Karpas-422 (cell line): ENCODE results near the gene PRRX1. TPM values are rescaled to one million over a fixed set of nuclear protein-coding genes. Genes with fewer than 3 reads are reported as not detected.

Source experiments
- DNase-seq: peaks from one replicate; pipeline ENCODE4 v3.0.0-alpha.2; 2015
- H2AFZ ChIP-seq: fragments of 200-600 bp; sonication (generic); 2 replicates; pipeline ENCODE4 v1.6.1; 2014; ENCODE audit warnings: antibody characterized with exemption, low read length, mixed read lengths
- H3K27ac ChIP-seq: fragments of 200-600 bp; sonication (generic); 2 replicates; pipeline ENCODE4 v1.5.1; 2014; ENCODE audit warnings: mild to moderate bottlenecking, low read length, moderate library complexity
- H3K27me3 ChIP-seq: fragments of 200-600 bp; sonication (generic); 2 replicates; pipeline ENCODE4 v1.6.1; 2014; ENCODE audit warnings: low read length, mixed read lengths
- H3K36me3 ChIP-seq: fragments of 200-600 bp; sonication (generic); 2 replicates; pipeline ENCODE4 v1.6.1; 2014; ENCODE audit warnings: low read length, mixed read lengths; ENCODE audit not compliant: insufficient read depth
- H3K4me1 ChIP-seq: fragments of 200-600 bp; sonication (generic); 2 replicates; pipeline ENCODE4 v1.6.1; 2014; ENCODE audit warnings: mild to moderate bottlenecking, low read length, mixed read lengths
- H3K4me2 ChIP-seq: fragments of 200-600 bp; sonication (generic); 2 replicates; pipeline ENCODE4 v1.6.1; 2014; ENCODE audit warnings: low read length, low read depth, mild to moderate bottlenecking; ENCODE audit not compliant: poor library complexity, severe bottlenecking
- H3K4me3 ChIP-seq: fragments of 200-600 bp; sonication (generic); 2 replicates; pipeline ENCODE4 v1.5.1; 2014; ENCODE audit warnings: mild to moderate bottlenecking, antibody characterized with exemption, low read length, mixed read lengths
- H3K79me2 ChIP-seq: fragments of 200-600 bp; sonication (generic); 2 replicates; pipeline ENCODE4 v1.6.1; 2014; ENCODE audit warnings: mild to moderate bottlenecking, low read length, mixed read lengths
- H3K9ac ChIP-seq: fragments of 200-600 bp; sonication (generic); 2 replicates; pipeline ENCODE4 v1.6.0; 2014; ENCODE audit warnings: low read length
- H3K9me2 ChIP-seq: fragments of 200-600 bp; sonication (generic), shearing (Covaris generic); replicated peaks from 2 replicates; pipeline ENCODE4 v1.6.0; 2014; ENCODE audit warnings: mild to moderate bottlenecking, low read length, moderate library complexity; ENCODE audit not compliant: insufficient read depth
- H3K9me3 ChIP-seq: fragments of 300-700, 200-600 bp; sonication (generic); 2 replicates; pipeline ENCODE4 v1.6.1; 2014; ENCODE audit warnings: low read length, mixed read lengths
- H4K20me1 ChIP-seq: fragments of 200-600 bp; sonication (generic); 2 replicates; pipeline ENCODE4 v1.6.1; 2014; ENCODE audit warnings: mild to moderate bottlenecking, antibody characterized with exemption, low read length, low read depth; ENCODE audit not compliant: insufficient read depth
- total RNA-seq: library from RNA; depleted of rRNA; stranded (reverse); fragments of >200 nt; shearing (Covaris generic); gene quantifications from 2 replicates; pipeline ENCODE4 v1.2.3, GENCODE V29; 2014; ENCODE audit warnings: low replicate concordance

PRRX1 gene
- total RNA-seq, 1 experiment from 2014 or later: not detected

DNA sequence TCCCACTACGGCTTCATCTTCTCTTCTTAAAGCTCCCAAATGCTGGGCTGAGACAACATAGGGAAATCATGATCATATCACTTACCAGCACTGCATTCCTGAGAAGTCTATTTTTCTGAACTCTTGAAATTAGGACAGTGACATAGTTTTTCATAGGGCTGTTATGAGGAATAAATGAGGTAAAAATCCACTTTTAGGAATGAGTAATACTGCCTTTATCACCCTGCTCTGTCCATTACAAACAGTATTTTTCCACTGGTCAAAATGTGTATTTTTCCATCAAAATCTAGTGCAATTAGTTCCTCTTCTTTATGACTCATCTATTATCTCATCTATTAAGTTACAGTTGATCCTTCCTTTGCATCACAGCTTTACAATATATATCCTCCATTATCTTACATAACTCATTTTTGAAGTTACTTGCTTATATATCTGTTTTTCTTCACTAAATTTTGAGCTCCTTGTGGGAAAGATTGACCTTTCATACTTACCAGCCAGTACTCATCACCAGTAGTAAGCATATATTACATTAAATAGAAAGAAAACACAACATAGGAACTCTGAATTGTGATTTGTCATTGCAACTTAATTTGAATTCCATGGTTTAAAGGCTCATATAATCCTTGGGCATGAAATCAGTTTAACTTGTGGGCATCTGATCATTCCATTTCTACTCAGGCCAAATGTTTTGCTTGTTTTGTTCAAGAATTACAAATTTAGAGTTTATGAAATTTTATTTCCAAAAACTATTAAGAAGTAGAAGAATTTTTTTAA lies 37.1 kb downstream of the PRRX1 start:
- Histone ChIP-seq H3K27me3 (0 out of 2 replicates have a peak, but pooled peaks cover 1% of the 10 kb centered on the region), H4K20me1 (no peaks in the 10 kb centered on the region), H3K79me2 (no peaks in the 10 kb centered on the region), H3K9me3 (no peaks in the 10 kb centered on the region), H3K4me2 (no peak overlapping the region), H3K9ac (no peak overlapping the region), H3K9me2 (no peaks in the 10 kb centered on the region), H2AFZ (no peak overlapping the region), H3K27ac (no peak overlapping the region), H3K36me3 (no peaks in the 10 kb centered on the region), H3K4me3 (no peak overlapping the region), H3K4me1 (no peaks in the 10 kb centered on the region)
- DNase-seq: no peak

DNA sequence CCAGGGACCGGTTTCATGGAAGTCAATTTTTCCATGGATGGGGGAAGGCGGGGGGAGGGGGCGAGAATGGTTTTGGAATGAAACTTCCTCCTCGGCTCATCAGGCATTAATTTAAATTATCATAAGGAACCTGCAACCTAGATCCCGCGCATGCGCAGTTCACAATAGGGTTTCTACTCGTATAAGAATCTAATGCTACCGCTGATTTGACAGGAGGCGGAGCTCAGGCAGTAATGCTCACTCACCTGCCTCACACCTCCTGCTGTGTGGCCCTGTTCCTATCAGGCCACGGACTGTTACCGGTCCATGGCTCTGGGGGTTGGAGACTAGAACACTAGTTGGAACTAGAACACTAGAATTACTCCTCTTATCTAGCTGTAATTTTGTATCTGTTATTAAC lies 38.0 kb downstream of the PRRX1 start:
- H3K79me2 ChIP-seq: no peaks in the 10 kb centered on the region

DNA sequence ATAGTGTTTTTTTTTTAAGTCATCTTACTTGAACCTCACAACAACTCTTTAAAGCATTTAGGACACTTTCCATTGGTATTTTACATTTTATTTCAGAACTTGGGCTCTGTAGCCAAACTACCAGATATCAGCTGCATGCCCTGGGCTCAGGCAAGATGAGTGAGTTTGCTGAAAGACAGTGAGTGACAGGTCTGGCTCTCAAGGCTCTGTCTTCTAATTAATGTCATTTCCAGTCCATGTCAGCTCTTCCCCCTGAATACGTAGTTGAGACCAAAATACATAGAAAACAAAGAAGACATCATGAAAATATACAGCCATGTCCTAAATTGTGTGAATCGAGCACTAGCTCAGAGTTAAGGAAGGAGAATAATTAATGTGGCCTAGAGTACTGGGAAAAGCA lies 39.7 kb downstream of the PRRX1 start:
- Histone ChIP-seq H3K9ac (no peak overlapping the region), H3K36me3 (no peaks in the 10 kb centered on the region), H4K20me1 (no peaks in the 10 kb centered on the region), H2AFZ (no peak overlapping the region), H3K27ac (no peak overlapping the region), H3K9me3 (no peaks in the 10 kb centered on the region), H3K27me3 (no peaks in the 10 kb centered on the region), H3K79me2 (no peaks in the 10 kb centered on the region), H3K4me3 (no peak overlapping the region), H3K4me2 (no peak overlapping the region), H3K4me1 (no peaks in the 10 kb centered on the region), H3K9me2 (no peaks in the 10 kb centered on the region)
- DNase-seq: no peak

More for the DNA sequence above, 38.0 kb downstream of the PRRX1 start:
- H3K4me3 ChIP-seq: no peak overlapping the region
- no peaks in the 10 kb centered on the region for H3K27me3 ChIP-seq
- H3K4me1 ChIP-seq: no peaks in the 10 kb centered on the region
- no peak overlapping the region for H3K4me2 ChIP-seq
- no peaks in the 10 kb centered on the region for H3K9me2 ChIP-seq
- no peak overlapping the region for H2AFZ ChIP-seq
- no peak overlapping the region for H3K9ac ChIP-seq
- H3K27ac ChIP-seq: no peak overlapping the region
- H3K9me3 ChIP-seq: no peaks in the 10 kb centered on the region
- DNase-seq: no peak
- H4K20me1 ChIP-seq: no peaks in the 10 kb centered on the region
- no peaks in the 10 kb centered on the region for H3K36me3 ChIP-seq

DNA sequence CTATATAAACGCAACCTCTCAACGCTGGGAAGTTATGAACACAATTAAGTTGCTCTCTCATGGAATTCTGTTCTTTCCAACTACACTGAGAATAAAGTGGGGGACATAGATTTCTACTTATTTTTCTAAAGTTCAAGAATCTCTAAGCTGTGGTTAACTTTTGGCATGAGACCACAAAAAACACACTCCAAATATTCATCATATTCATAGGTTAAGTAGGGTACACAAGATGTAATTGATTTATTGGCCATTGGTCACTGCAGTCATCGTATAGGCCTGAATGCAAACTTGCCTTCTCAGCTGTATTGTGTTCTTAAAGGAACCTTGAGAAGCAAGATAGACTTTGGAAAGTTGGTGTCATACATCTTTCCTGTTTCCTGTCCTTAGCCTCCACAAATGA lies 40.3 kb downstream of the PRRX1 start:
- no peaks in the 10 kb centered on the region for H3K4me1 ChIP-seq
- no peaks in the 10 kb centered on the region for H3K79me2 ChIP-seq
- H3K4me2 ChIP-seq: no peak overlapping the region
- no peak overlapping the region for H3K4me3 ChIP-seq
- H3K9ac ChIP-seq: no peak overlapping the region
- no peaks in the 10 kb centered on the region for H3K9me3 ChIP-seq
- no peak overlapping the region for H2AFZ ChIP-seq
- H3K27me3 ChIP-seq: no peaks in the 10 kb centered on the region
- no peaks in the 10 kb centered on the region for H3K36me3 ChIP-seq
- H4K20me1 ChIP-seq: no peaks in the 10 kb centered on the region
- no peak overlapping the region for H3K27ac ChIP-seq
- H3K9me2 ChIP-seq: no peaks in the 10 kb centered on the region
- DNase-seq: no peak

DNA sequence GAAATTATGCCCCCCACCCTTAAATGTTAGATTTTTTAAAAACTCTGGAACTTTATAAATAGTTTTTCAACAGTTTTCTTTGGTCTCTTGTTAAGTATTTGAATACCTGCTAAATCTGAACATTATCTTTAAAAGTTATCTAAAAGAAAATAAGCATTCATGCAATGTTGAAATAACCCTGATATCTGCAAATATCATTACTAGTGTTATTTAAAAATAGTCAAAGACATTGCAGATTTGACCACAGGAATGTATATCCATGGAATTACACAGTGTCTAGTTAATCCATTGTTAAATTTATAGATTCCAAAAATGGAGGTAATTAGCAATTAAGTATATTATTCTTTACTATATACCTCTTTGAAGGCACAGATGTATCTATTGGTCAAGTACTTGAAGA lies 42.0 kb downstream of the PRRX1 start:
- Histone ChIP-seq H3K4me1 (no peaks in the 10 kb centered on the region), H3K79me2 (no peaks in the 10 kb centered on the region), H3K36me3 (no peaks in the 10 kb centered on the region), H4K20me1 (no peaks in the 10 kb centered on the region), H3K9me2 (no peaks in the 10 kb centered on the region), H3K4me3 (no peak overlapping the region), H3K9ac (no peak overlapping the region), H3K4me2 (no peak overlapping the region), H3K27ac (no peak overlapping the region), H3K9me3 (no peaks in the 10 kb centered on the region), H3K27me3 (no peaks in the 10 kb centered on the region), H2AFZ (no peak overlapping the region)
- no peak for DNase-seq

DNA sequence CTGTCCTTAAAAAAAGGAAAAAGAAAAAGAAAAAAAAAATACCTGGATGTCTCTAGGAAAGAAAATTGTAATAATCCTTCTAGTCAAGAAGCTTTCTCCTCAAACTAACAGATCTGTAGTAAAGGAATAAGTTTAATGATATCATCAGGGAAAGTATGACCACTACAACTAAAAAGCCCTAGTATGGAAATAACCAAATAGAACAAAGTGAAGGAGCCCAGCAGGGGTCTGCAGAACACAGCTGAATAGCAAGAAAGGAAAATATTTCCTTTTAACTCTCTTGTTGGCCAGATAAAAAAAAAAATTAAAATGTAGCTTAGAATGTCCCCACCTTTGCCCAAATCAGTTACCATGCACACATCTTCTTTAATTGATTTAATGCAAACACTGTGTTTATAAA lies 43.2 kb downstream of the PRRX1 start:
- H4K20me1 ChIP-seq: no peaks in the 10 kb centered on the region
- H3K4me2 ChIP-seq: no peak overlapping the region
- no peaks in the 10 kb centered on the region for H3K27me3 ChIP-seq
- no peaks in the 10 kb centered on the region for H3K79me2 ChIP-seq
- H2AFZ ChIP-seq: no peak overlapping the region
- no peak for DNase-seq
- H3K27ac ChIP-seq: no peak overlapping the region
- no peaks in the 10 kb centered on the region for H3K4me1 ChIP-seq
- no peak overlapping the region for H3K9ac ChIP-seq
- no peaks in the 10 kb centered on the region for H3K9me2 ChIP-seq
- no peak overlapping the region for H3K4me3 ChIP-seq
- H3K9me3 ChIP-seq: no peaks in the 10 kb centered on the region
- H3K36me3 ChIP-seq: no peaks in the 10 kb centered on the region

DNA sequence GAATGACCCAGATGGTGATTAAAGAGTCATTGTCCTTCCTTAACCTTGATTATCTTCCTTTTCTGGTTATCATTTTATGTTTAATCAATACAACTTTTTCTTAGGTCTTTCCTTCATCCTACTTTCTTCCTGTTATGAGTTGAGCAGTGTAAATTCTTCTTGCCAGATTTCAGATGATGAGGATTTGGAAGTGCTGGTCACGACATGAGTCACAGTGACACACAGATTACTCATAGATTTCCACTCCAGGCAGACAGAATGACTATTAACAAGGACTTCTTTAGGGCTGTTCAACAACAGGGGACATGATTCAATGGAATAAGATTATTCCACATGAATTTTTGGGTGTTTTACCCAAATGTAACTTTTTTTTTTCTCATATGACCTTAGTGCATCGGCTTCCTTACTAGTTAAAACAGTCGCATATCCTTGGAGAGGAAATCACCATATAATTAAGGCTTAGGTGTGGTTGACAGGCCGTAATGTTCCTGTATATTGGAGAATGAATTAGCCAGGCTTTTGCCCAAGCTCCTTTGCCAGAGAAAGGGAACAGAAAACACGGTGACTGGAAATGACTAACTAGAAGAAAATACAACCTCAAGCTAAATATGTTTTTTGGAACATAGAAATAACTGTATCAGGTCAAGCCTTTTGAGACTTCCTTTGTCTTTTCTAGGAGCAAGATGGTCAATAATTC lies 44.2 kb downstream of the PRRX1 start:
- Histone ChIP-seq H3K9me2 (no peaks in the 10 kb centered on the region), H3K79me2 (no peaks in the 10 kb centered on the region), H3K36me3 (no peaks in the 10 kb centered on the region), H3K27ac (no peak overlapping the region), H3K9me3 (no peaks in the 10 kb centered on the region), H3K4me1 (no peaks in the 10 kb centered on the region), H3K9ac (no peak overlapping the region), H3K27me3 (no peaks in the 10 kb centered on the region), H2AFZ (no peak overlapping the region), H4K20me1 (no peaks in the 10 kb centered on the region), H3K4me3 (no peak overlapping the region), H3K4me2 (no peak overlapping the region)
- no peak for DNase-seq

DNA sequence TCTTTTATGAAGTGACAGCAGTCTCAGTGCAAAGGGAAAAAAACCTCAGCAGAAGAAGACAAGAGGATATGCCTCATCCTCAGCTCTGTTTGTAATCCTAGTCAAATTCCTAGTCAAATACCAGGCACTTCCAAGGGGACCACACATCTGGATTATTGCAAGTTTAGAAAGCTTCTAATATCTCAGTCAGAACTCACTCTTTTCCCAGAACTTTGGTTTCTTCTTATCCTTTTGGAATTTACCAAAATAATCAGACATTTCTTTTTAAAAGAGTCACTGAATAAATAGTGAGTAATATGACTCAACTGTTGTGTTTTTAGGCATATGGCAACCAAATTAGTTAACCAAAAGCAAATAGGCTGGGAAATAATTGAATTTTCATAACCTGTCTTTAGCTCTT lies 47.8 kb downstream of the PRRX1 start:
- H3K27ac ChIP-seq: no peak overlapping the region
- no peak for DNase-seq
- no peak overlapping the region for H3K4me3 ChIP-seq
- H3K9me2 ChIP-seq: no peaks in the 10 kb centered on the region
- no peak overlapping the region for H2AFZ ChIP-seq
- H3K27me3 ChIP-seq: no peaks in the 10 kb centered on the region
- no peaks in the 10 kb centered on the region for H4K20me1 ChIP-seq
- H3K9me3 ChIP-seq: no peaks in the 10 kb centered on the region
- no peaks in the 10 kb centered on the region for H3K79me2 ChIP-seq
- no peak overlapping the region for H3K9ac ChIP-seq
- no peaks in the 10 kb centered on the region for H3K4me1 ChIP-seq
- no peak overlapping the region for H3K4me2 ChIP-seq
- H3K36me3 ChIP-seq: no peaks in the 10 kb centered on the region
